ENCODE data around the gene GDE1. TPM values are rescaled to one million over a fixed set of nuclear protein-coding genes. Genes with fewer than 3 reads are reported as not detected.
"Not testable (repeated sequence)": the region's sequence is repeated elsewhere in the genome, so short reads cannot be mapped to it uniquely, and the experiment has no call there.

GDE1 gene, protein sequence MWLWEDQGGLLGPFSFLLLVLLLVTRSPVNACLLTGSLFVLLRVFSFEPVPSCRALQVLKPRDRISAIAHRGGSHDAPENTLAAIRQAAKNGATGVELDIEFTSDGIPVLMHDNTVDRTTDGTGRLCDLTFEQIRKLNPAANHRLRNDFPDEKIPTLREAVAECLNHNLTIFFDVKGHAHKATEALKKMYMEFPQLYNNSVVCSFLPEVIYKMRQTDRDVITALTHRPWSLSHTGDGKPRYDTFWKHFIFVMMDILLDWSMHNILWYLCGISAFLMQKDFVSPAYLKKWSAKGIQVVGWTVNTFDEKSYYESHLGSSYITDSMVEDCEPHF
- total RNA-seq (2014; rRNA removed; shearing (Covaris generic); ENCODE audit: low replicate concordance), result 35.3 and 37.9 TPM in 2 replicates

DNA sequence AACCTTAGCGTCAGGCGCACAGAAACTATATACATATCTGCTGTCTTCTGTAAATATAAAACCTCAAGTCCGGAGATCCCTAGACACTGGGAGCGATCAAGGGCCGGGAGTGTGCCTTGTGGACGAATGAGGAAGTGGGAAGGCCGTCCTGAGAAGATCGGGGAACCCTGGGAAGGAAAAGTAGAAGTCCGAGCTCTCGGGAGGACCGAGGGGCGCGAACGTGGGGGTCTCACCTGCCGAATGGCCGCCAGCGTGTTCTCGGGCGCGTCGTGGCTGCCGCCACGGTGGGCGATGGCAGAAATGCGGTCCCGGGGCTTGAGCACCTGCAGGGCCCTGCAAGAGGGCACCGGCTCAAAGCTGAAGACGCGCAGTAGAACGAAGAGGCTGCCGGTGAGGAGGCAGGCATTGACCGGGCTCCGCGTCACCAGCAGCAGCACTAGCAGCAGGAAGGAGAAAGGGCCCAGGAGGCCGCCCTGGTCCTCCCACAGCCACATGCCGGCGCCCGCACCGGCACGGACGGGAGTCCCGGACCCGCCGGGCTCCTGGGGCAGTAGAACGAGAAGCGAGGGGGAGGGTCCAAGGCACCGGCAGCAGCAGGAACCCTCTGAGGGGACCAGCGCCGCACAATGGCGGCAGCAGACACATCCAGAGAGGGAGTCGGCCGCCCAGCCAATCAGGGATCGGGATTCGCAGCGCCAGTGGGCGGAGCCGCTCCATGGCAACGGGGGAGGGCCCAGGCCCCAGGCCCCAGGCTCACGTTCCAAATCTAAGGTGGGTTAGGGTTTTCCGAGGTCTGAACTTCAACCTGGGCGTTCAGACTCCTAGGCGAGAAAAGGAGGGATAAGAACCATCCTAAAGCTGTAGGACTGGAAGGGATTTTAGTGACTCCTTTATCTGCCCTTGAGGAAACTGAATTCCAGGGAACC is at the start of gene GDE1:
GDE1 (minus strand) TSS at position 628 of the 926 bp plus-strand sequence; CDS start at position 494, 134 bp downstream.
- DNase-seq, result peak; percentile 94
- H3K9me3 ChIP-seq, result no peaks in the 10 kb centered on the region
- H3K36me3 ChIP-seq, result peaks cover 2% of the 10 kb centered on the region
- H3K4me3 ChIP-seq, result peak within 1 kb of the TSS; percentile 83
- H3K27me3 ChIP-seq, result no peaks in the 10 kb centered on the region

DNA sequence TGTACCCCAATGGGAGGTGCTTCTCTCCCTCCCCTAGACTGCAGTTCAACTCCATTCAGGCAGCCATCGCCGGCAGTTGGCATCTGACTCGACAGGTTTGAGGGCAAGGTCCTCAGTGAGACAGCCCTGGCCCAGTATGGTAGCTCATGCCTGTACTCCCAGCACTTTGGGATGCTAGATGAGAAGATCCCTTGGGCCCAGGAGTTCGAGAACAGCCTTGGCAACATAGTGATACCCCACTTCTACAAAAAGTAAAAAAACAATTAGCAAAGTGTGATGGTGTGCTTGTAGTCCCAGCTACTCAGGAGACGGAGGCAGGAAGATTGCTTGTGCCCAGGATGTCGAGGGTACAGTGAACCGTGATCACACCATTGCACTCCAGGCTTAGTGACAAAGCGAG is 45.7 kb upstream of the GDE1 start:
- no peak for DNase-seq
- no peaks in the 10 kb centered on the region for H3K9me3 ChIP-seq

DNA sequence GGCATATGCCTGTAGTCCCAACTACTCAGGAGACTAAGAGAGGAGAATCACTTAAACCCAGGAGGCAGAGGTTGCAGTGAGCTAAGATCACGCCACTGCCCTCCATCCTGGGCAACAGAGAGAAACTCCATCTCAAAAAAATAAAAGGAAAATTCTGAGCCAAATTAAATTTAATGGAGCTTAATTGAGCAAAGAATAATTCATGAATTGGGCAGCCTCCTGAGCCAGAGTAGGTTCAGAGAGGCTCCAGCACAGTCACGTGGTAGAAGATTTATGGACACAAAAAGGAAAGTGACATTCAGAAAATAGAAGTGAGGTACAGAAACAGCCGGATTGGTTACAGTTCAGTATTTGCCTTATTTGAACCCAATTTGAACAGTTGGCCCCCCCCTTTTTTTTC is 44.5 kb upstream of the GDE1 start:
- Histone ChIP-seq H3K36me3 (peaks cover 19% of the 10 kb centered on the region), H3K4me3 (no peak overlapping the region), H3K9me3 (no peaks in the 10 kb centered on the region), H3K27me3 (no peaks in the 10 kb centered on the region)
- DNase-seq, result no peak

More for the DNA sequence above, 45.7 kb upstream of the GDE1 start:
- H3K4me3 ChIP-seq, result no peak overlapping the region
- no peaks in the 10 kb centered on the region for H3K27me3 ChIP-seq
- peaks cover 19% of the 10 kb centered on the region for H3K36me3 ChIP-seq

DNA sequence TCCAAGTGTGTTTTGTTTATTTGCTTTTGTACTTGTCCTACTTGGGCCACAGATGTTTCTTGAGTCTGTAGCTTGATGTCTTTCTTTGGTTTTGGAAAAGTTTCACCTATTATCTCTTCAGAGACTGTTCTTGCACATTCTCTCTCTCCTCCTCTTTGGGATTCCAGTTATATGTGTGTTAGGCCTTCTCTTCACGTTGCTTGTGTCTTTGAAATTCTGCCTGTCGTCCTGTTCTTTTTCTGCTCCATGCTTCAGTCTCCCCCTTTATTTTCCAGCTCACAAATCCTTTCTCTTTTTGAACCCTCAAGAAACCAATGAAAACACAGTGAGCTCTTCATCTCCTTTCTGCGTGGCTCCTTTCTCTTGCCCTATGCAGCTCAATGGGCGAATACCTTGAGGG is 41.5 kb upstream of the GDE1 start:
- H3K4me3 ChIP-seq, result no peak overlapping the region
- no peaks in the 10 kb centered on the region for H3K9me3 ChIP-seq
- no peaks in the 10 kb centered on the region for H3K27me3 ChIP-seq
- DNase-seq, result no peak
- peaks cover 19% of the 10 kb centered on the region for H3K36me3 ChIP-seq

DNA sequence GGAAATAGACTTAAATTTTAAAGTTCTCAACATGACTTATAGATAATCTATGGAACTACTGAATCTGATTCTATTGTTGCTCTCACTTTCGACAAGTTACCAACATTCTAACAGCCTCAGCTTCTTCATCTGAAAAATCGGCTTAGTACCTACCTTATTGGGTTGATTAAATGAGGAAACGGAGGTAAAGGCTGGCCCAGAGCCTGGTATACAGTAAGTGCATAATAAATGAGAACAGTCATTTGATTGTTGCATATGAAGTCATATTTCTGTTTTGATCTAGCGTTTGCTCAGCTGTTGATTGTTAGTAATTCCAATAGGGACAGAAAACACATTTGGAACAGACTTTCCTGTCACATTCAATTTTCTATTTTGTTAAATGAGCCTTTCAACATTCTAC is 38.2 kb upstream of the GDE1 start:
- H3K4me3 ChIP-seq, result no peak overlapping the region
- no peak for DNase-seq
- peaks cover 5% of the 10 kb centered on the region for H3K36me3 ChIP-seq
- H3K9me3 ChIP-seq, result no peaks in the 10 kb centered on the region
- no peaks in the 10 kb centered on the region for H3K27me3 ChIP-seq

DNA sequence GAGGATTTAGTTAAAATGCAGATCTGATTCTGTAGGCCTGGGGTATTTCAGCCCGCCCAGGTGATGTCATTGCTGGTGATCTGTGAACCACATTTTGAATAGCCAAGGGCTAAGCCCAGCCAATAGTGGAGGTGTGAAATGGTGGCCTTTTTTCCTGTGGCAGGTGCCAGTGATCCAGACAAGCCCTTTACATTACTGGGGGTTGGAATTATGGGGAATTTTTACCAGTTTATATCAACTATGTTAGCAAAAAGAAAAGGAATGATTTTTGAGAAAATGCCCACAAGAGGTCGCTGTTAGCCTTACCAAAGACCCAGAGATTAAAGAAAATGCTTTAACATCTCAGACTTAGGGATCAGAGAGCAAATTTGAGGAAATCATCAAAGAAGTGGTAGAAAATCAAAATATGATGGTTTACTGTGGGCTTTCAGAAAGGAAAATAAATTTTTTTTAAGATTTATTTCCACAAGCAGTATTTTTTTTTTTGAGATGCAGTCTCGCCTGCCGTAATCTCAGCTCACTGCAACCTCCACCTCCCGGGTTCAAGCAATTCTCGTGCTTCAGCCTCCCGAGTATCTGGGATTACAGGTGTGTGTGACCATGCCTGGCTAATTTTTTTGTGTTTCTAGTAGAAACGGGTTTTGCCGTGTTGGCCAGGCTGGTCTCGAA is 37.5 kb upstream of the GDE1 start:
- Histone ChIP-seq H3K36me3 (no peaks in the 10 kb centered on the region; the same call in 1 of the 2 replicates), H3K4me3 (no peak overlapping the region), H3K27me3 (no peaks in the 10 kb centered on the region), H3K9me3 (no peaks in the 10 kb centered on the region)
- no peak for DNase-seq

DNA sequence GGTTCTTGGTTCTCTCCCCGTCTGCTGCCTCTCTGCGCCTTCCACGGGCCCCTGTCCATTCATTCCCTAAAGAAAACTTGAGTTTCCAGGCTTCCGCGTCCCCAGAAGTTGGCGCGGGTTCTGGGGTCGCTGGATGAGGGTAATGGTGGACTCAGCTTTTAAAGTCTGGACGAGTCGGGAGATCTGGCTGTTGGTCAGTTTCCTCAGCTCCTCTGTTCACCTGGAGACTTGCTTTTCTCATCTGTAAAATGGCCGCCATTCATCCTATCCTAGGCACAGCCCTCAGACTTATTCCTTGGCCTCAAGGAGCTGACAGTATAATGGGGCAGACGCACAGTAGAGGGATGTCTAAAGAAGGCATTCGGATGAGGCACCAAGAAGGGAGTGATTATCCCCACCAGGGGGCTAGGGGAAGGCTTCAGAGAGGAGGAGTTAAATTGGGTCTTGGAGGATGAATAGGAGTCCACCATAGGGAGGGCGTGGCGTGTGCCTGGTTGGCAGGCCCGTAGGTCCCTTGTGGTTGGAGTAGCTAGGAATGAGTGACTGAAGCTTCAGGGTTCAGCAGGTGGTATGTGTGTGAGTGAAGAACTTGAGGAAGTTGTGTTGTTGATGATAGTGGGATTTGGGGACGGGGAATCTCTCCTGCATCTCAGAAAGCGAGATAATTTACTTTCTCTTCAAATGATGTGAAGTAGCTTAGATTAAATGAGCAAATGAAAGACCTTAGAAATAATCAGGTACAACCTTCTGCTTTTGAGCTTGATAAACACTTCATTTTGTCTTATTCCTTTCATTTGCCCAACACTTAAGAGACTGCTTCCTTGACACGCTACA is 34.3 kb upstream of the GDE1 start:
- DNase-seq, result peak; percentile 64

DNA sequence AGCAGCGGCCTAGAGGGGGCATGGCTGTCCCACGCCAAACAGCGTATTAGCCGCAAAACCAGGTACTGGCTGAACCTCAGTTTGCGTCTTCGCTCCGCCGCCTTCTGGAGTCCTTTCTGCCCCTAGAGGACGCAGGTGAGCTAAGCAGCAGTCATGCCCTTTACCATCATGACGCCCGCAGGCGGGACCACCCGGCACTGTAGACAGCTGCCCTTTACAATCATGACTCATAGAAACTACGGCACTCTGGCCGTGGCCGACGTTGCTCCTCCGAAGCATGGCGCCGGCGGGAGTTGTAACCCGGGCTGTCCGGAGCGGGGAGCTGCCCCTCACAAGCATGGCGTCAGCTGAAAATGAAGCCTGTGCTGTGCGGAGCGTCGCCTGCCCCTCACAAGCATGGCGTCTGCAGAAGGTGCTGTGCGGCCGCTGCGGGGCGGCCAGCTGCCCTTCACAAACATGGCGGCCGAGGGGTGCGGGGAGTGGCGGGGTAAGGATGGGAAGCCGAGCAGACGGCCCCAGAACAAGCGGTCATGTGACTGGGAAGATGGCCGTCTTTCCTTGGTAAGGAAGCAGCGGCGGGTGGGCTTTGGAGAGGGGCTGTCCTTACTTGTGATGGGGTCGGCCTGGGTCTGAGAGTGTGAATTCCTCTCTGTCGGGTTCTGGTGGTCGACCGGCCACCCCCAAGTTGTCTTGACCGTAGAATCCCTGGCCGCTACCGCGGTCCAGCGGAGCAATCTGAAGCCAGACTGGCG is 33.5 kb upstream of the GDE1 start, which contains the start of gene VPS35L:
VPS35L (plus strand) TSS at position 518 of the 752 bp plus-strand sequence; CDS start at position 545, 27 bp downstream.
- peak within 1 kb of the TSS; percentile 71 for H3K4me3 ChIP-seq
- H3K9me3 ChIP-seq, result no peaks in the 10 kb centered on the region
- H3K27me3 ChIP-seq, result no peaks in the 10 kb centered on the region
- peaks cover 20% of the 10 kb centered on the region for H3K36me3 ChIP-seq
- peak; percentile 97 for DNase-seq

More for the DNA sequence above, 34.3 kb upstream of the GDE1 start:
- Histone ChIP-seq H3K36me3 (peaks cover 13% of the 10 kb centered on the region), H3K4me3 (peak overlapping the region; percentile 71), H3K27me3 (no peaks in the 10 kb centered on the region), H3K9me3 (no peaks in the 10 kb centered on the region)

DNA sequence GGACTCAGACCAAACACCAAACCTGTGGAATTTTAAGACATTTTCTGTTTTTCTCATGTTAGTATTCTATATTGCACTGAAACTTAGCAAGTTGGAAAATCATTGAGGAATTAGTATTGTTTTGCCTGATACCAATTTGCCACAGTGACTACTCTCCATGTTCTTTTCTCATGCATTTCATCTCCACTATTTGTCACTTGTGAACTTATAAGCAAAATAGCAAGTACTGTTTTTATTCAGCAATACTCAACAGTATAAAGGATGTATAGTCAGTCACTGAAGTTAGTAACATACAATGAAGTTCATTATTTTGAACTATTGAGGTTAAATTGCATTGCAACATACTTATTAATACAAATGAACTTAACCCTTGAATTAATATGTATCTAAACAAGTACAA is 27.8 kb upstream of the GDE1 start:
- H3K27me3 ChIP-seq, result no peaks in the 10 kb centered on the region
- H3K4me3 ChIP-seq, result no peak overlapping the region
- H3K9me3 ChIP-seq, result no peaks in the 10 kb centered on the region
- H3K36me3 ChIP-seq, result peaks cover 51% of the 10 kb centered on the region
- DNase-seq, result no peak

DNA sequence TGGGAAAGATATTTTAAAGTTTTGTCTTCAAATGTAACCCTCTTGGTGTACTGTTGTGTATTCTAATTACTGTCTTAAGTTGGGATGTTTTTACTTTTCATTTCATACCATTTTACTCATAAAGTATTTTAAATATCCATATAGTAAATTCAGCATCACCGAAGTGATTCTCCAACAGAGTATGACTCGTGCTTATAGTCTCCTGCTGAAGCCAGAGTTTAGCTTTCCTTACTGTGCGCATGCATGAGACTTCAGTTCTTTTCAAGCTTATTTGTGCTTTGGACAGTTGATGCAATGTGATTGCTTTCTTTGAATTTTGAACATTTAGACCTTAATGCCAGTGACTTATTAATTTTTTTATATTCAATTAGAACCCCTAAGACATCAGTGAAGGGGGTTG is 26.2 kb upstream of the GDE1 start:
- peaks cover 61% of the 10 kb centered on the region for H3K36me3 ChIP-seq
- no peak for DNase-seq
- H3K4me3 ChIP-seq, result no peak overlapping the region
- no peaks in the 10 kb centered on the region for H3K9me3 ChIP-seq
- H3K27me3 ChIP-seq, result no peaks in the 10 kb centered on the region

DNA sequence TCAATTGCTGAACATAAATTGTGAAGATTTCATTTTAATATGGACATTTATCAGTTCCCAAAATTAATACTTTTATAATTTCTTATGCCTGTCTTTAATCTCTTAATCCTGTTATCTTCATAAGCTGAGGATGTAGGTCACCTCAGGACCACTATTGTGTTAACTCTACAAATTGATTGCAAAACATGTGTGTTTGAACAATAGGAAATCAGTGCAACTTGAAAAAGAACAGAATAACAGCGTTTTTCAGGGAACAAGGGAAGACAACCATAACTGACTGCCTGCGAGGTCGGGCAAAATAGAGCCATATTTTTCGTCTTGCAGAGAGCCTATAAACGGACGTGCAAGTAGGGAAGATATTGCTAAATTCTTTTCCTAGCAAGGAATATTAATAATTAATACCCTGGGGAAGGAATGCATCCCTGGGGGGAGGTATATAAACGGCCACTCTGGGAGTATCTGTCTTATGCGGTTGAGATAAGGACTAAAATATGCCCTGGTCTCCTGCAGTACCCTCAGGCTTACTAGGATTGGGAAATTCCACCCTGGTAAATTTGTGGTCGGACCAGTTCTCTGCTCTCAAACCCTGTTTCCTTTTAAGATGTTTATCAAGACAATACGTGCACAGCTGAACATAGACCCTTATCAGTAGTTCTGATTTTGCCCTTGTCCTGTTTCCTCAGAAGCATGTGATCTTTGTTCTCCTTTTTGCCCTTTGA is 21.5 kb upstream of the GDE1 start:
- not testable (repeated sequence) for DNase-seq, H3K27me3 ChIP-seq, H3K4me3 ChIP-seq, H3K9me3 ChIP-seq
- H3K36me3 ChIP-seq, result peaks cover 61% of the 10 kb centered on the region

DNA sequence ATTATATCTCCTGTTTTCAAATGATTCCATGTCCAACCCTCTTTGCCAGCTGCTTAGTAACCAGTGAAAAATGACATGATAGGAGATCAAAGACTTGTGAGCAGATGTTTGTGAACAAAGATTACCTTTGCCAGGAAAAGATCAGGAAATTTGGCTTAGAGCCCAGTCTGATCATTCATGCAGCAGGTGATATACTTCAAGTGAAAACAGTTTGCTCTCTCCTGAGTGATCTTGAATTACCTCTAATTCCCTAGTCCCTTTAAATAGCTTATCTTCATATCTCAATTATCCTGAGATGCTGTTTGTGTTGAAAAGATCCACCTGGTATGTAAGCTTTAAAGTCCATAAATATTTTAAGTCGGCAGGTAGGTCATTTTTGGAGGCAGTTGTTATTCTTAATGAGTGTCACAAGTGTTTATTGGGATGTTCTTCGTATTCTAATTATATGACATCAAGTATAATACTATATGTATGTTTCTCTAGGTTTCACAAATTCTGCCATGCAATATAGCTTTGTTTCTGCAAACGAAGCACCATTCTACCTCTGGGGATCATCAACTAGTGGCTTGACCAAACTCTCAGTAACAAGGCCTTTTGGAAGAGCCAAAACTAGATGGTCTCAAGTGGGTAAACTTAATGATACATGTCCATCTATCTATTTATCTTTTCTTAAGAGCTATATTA is 20.4 kb upstream of the GDE1 start:
- Histone ChIP-seq H3K27me3 (no peaks in the 10 kb centered on the region), H3K9me3 (no peaks in the 10 kb centered on the region), H3K36me3 (peaks cover 62% of the 10 kb centered on the region), H3K4me3 (no peak overlapping the region)
- DNase-seq, result no peak

DNA sequence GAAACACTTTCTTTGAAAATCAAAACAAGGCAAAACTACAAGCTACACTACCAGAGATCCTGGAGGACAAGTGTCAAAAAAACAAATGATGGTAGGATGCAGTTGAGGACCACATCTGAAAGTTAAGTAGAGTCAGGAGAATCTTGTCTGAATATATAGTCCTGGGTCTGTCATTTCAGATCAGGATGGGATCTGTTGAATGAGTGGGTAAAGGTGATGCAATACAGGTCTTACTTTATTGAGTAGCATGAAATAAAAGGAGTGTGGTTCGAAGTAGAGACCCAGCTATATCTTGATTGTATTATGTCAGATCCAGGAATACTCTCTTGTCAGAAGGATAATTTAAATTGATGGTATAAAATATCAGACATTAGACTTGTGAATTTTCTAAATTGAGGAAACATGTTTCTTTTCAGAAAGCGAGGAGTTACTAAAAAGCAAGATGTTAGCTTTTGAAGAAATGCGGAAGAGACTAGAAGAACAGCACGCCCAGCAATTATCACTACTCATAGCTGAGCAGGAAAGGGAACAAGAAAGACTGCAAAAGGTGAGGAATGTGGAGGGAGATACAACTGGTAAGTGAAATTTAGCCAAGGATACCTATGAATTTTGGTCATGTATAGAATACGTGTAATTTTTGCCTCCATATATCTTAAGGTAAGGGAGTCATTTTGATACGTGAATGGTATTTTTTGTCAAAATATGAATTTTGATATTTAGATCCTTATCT is 18.5 kb upstream of the GDE1 start:
- Histone ChIP-seq H3K36me3 (peaks cover 70% of the 10 kb centered on the region), H3K27me3 (no peaks in the 10 kb centered on the region)
- DNase-seq, result no peak

DNA sequence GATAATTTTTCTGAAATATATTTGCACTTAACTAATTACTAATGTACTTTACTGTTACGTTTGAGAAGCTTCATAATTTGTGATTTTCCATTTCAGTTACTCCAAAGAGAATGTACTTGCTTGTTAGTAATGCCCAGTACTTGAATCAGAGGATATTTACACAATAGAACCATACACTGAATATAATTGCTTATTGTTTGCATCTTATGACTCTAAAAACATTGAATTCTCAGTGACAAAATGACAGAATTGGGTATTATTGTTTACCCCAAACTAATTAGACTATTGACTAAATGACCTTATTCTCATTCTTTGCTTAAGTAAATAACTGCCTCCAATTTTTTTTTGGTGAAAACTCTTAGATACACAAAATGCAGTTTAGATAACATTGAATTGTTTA is 10.7 kb upstream of the GDE1 start:
- Histone ChIP-seq H3K36me3 (peaks cover 58% of the 10 kb centered on the region), H3K4me3 (no peak overlapping the region)
- DNase-seq, result no peak

More for the DNA sequence above, 18.5 kb upstream of the GDE1 start:
- no peak overlapping the region for H3K4me3 ChIP-seq
- H3K9me3 ChIP-seq, result no peaks in the 10 kb centered on the region

More for the DNA sequence above, 10.7 kb upstream of the GDE1 start:
- no peaks in the 10 kb centered on the region for H3K9me3 ChIP-seq
- no peaks in the 10 kb centered on the region for H3K27me3 ChIP-seq
